K562 (cell line): ENCODE measurements around the gene PPP3CB. TPM values are rescaled to one million over a fixed set of nuclear protein-coding genes. Genes with fewer than 3 reads are reported as not detected.

Experiments used
- ASH1L ChIP-seq: fragments of 450-650 bp; IDR thresholded peaks from 2 replicates; pipeline ENCODE4 v1.6.1; 2018; ENCODE audit warnings: borderline replicate concordance, mild to moderate bottlenecking, low read depth; ENCODE audit not compliant: partially characterized antibody
- ETV6 ChIP-seq, 3 experiments: fragments of 150-350 bp in 1 of 3; sonication (generic) in 1 of 3; formaldehyde crosslinking in 1 of 3; IDR thresholded peaks; 2 replicates each; pipeline versions ENCODE4 v1.6.1 to v1.8.0; 2014 to 2022; ENCODE audit warnings: borderline replicate concordance in 2 of 3, low read depth in 2 of 3, antibody characterized with exemption in 1 of 3, low read length in 1 of 3, mild to moderate bottlenecking in 1 of 3, missing genetic modification reagents in 1 of 3
- POLR2G ChIP-seq: fragments of 200-400 bp; formaldehyde crosslinking; IDR thresholded peaks from 2 replicates; pipeline ENCODE4 v1.6.1; 2017; ENCODE audit warnings: low read depth, mild to moderate bottlenecking, antibody characterized with exemption, low read length, moderate library complexity
- TCFL5 ChIP-seq: fragments of 250-450 bp; sonication (Bioruptor Pico); conservative IDR thresholded peaks from 2 replicates; pipeline ENCODE4 v1.6.1; 2021; ENCODE audit warnings: mild to moderate bottlenecking, moderate library complexity, matching md5 sums
- ZNF146 ChIP-seq: IDR thresholded peaks from one replicate; pipeline ENCODE4 v1.6.1; 2018; ENCODE audit warnings: missing compliant biosample characterization; ENCODE audit not compliant: unreplicated experiment
- ZNF77 ChIP-seq: fragments of 250-450 bp; sonication (Bioruptor Pico); IDR thresholded peaks from 2 replicates; pipeline ENCODE4 v1.5.0; 2020
- ZNF780A ChIP-seq: fragments of 250-450 bp; sonication (Bioruptor Pico); IDR thresholded peaks from 2 replicates; pipeline ENCODE4 v1.5.0; 2021; ENCODE audit warnings: mild to moderate bottlenecking
- polyA plus RNA-seq, 8 experiments: library from polyadenylated mRNA; depleted of rRNA in 4 of 8; stranded (reverse) in 5 of 8; unstranded in 3 of 8; fragments of >200 nt; fragmentation: Nextera tagmentation in 2 of 8; fragmentation: Illumina TruSeq in 1 of 8; extraction: Ambion mirVana in 2 of 8; extraction: Trizol in 1 of 8; gene quantifications; 2 replicates each; pipeline versions ENCODE4 v1.2.1 to v1.2.3, GENCODE V29; 2011 to 2014; ENCODE audit warnings: inconsistent platforms in 1 of 8, missing spikeins in 1 of 8
- total RNA-seq, 7 experiments: library from RNA; depleted of rRNA in 6 of 7; stranded (reverse); fragments of >200 nt in 6 of 7; fragmentation: Illumina TruSeq in 2 of 7; extraction: Trizol in 2 of 7; gene quantifications; 2 replicates each; pipeline versions ENCODE4 v1.2.1 to v1.2.3, GENCODE V29; 2011 to 2021; ENCODE audit warnings: low replicate concordance in 1 of 7
- TF ChIP-seq, protein P1 (sequence below): fragments of 200-600 bp; sonication (generic); IDR thresholded peaks from one replicate; pipeline ENCODE4 v1.6.1; 2012; ENCODE audit warnings: mild to moderate bottlenecking, low read depth, low read length, inconsistent platforms
- TF ChIP-seq, protein P2 (sequence below): sonication (generic); formaldehyde crosslinking; IDR thresholded peaks from 2 replicates; pipeline ENCODE4 v1.8.1; 2023; ENCODE audit warnings: mild to moderate bottlenecking, missing genetic modification reagents
- TF ChIP-seq, protein P3 (sequence below): fragments of 200-800 bp; sonication (Bioruptor generic); IDR thresholded peaks from 2 replicates; pipeline ENCODE4 v1.6.1; 2017; ENCODE audit warnings: missing genetic modification characterization, missing compliant biosample characterization

PPP3CB gene
- total and polyA plus RNA-seq, 9 of the 15 experiments (the other 6 are each of a cell fraction or from before 2014, with no cell fraction given) = 9.6 to 27.6 (median 17.8) TPM

DNA sequence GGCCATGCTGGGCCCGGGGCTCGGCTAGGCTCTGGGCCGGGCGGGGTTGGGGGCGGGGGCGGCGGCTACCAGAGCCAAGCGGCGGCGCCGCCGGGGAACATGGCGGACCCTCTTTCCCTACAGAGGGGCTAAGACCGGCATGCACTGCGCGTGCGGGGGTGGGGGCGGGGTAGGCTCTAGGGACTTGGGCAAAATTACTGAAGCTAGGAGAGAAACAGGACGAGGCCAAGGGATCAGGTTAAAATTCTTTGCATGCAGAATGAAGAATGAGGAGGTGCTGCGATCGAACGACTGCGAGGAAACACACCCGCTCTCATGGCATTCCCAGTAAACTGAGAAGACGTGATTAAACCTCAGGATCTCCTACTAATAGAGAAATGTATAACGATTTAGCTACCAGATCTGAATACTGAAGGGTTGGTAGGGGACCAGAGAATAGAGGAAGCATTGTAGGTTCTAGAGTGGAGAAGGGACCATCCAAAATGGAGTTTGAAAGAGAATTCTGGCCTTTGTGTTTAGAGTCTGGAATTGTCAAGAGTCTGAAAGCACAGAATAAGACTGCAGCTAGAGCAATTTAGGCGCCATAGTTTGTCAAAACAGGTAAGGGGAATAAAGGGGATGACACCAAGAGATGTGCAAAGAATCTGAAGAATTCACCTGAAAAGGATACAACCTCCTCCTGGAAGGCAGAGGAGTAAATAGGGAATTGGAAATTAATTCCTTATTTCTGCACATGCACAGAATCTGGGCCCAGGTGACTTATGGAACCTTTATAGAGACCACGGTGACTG lies at the start of gene PPP3CB (continued):
- TF ChIP-seq, protein P1, sequence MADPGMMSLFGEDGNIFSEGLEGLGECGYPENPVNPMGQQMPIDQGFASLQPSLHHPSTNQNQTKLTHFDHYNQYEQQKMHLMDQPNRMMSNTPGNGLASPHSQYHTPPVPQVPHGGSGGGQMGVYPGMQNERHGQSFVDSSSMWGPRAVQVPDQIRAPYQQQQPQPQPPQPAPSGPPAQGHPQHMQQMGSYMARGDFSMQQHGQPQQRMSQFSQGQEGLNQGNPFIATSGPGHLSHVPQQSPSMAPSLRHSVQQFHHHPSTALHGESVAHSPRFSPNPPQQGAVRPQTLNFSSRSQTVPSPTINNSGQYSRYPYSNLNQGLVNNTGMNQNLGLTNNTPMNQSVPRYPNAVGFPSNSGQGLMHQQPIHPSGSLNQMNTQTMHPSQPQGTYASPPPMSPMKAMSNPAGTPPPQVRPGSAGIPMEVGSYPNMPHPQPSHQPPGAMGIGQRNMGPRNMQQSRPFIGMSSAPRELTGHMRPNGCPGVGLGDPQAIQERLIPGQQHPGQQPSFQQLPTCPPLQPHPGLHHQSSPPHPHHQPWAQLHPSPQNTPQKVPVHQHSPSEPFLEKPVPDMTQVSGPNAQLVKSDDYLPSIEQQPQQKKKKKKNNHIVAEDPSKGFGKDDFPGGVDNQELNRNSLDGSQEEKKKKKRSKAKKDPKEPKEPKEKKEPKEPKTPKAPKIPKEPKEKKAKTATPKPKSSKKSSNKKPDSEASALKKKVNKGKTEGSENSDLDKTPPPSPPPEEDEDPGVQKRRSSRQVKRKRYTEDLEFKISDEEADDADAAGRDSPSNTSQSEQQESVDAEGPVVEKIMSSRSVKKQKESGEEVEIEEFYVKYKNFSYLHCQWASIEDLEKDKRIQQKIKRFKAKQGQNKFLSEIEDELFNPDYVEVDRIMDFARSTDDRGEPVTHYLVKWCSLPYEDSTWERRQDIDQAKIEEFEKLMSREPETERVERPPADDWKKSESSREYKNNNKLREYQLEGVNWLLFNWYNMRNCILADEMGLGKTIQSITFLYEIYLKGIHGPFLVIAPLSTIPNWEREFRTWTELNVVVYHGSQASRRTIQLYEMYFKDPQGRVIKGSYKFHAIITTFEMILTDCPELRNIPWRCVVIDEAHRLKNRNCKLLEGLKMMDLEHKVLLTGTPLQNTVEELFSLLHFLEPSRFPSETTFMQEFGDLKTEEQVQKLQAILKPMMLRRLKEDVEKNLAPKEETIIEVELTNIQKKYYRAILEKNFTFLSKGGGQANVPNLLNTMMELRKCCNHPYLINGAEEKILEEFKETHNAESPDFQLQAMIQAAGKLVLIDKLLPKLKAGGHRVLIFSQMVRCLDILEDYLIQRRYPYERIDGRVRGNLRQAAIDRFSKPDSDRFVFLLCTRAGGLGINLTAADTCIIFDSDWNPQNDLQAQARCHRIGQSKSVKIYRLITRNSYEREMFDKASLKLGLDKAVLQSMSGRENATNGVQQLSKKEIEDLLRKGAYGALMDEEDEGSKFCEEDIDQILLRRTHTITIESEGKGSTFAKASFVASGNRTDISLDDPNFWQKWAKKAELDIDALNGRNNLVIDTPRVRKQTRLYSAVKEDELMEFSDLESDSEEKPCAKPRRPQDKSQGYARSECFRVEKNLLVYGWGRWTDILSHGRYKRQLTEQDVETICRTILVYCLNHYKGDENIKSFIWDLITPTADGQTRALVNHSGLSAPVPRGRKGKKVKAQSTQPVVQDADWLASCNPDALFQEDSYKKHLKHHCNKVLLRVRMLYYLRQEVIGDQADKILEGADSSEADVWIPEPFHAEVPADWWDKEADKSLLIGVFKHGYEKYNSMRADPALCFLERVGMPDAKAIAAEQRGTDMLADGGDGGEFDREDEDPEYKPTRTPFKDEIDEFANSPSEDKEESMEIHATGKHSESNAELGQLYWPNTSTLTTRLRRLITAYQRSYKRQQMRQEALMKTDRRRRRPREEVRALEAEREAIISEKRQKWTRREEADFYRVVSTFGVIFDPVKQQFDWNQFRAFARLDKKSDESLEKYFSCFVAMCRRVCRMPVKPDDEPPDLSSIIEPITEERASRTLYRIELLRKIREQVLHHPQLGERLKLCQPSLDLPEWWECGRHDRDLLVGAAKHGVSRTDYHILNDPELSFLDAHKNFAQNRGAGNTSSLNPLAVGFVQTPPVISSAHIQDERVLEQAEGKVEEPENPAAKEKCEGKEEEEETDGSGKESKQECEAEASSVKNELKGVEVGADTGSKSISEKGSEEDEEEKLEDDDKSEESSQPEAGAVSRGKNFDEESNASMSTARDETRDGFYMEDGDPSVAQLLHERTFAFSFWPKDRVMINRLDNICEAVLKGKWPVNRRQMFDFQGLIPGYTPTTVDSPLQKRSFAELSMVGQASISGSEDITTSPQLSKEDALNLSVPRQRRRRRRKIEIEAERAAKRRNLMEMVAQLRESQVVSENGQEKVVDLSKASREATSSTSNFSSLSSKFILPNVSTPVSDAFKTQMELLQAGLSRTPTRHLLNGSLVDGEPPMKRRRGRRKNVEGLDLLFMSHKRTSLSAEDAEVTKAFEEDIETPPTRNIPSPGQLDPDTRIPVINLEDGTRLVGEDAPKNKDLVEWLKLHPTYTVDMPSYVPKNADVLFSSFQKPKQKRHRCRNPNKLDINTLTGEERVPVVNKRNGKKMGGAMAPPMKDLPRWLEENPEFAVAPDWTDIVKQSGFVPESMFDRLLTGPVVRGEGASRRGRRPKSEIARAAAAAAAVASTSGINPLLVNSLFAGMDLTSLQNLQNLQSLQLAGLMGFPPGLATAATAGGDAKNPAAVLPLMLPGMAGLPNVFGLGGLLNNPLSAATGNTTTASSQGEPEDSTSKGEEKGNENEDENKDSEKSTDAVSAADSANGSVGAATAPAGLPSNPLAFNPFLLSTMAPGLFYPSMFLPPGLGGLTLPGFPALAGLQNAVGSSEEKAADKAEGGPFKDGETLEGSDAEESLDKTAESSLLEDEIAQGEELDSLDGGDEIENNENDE = no peak
- TF ChIP-seq ZNF146 = no peak
- TF ChIP-seq ZNF780A (CRISPR knock-in tag) = no peak
- no peak for TF ChIP-seq ZNF77
- TF ChIP-seq POLR2G = no peak
- TF ChIP-seq, protein P2, sequence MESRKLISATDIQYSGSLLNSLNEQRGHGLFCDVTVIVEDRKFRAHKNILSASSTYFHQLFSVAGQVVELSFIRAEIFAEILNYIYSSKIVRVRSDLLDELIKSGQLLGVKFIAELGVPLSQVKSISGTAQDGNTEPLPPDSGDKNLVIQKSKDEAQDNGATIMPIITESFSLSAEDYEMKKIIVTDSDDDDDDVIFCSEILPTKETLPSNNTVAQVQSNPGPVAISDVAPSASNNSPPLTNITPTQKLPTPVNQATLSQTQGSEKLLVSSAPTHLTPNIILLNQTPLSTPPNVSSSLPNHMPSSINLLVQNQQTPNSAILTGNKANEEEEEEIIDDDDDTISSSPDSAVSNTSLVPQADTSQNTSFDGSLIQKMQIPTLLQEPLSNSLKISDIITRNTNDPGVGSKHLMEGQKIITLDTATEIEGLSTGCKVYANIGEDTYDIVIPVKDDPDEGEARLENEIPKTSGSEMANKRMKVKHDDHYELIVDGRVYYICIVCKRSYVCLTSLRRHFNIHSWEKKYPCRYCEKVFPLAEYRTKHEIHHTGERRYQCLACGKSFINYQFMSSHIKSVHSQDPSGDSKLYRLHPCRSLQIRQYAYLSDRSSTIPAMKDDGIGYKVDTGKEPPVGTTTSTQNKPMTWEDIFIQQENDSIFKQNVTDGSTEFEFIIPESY (CRISPR knock-in tag) = no peak
- no peak for TF ChIP-seq ASH1L
- TF ChIP-seq, protein P3, sequence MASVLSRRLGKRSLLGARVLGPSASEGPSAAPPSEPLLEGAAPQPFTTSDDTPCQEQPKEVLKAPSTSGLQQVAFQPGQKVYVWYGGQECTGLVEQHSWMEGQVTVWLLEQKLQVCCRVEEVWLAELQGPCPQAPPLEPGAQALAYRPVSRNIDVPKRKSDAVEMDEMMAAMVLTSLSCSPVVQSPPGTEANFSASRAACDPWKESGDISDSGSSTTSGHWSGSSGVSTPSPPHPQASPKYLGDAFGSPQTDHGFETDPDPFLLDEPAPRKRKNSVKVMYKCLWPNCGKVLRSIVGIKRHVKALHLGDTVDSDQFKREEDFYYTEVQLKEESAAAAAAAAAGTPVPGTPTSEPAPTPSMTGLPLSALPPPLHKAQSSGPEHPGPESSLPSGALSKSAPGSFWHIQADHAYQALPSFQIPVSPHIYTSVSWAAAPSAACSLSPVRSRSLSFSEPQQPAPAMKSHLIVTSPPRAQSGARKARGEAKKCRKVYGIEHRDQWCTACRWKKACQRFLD = no peak
- TF ChIP-seq ETV6 (IDR thresholded peaks at IDR 0.05; ENCODE audit: borderline replicate concordance in 1 of 2, low read depth in 2 of 2, low read length in 1 of 2) = no peak
- no peak for TF ChIP-seq ETV6 (CRISPR knock-in tag; IDR thresholded peaks at IDR 0.05; ENCODE audit: borderline replicate concordance)
- TF ChIP-seq TCFL5 (CRISPR knock-in tag) = no peak
